NT2/D1 (cell line): ENCODE data around the gene TEX10.

Source experiments
- DNase-seq: peaks from one replicate; pipeline ENCODE4 v3.0.0-alpha.2; 2011; ENCODE audit warnings: low read depth, low spot score
- H3K27me3 ChIP-seq: 2 replicates; pipeline ENCODE4 v1.6.0; 2011; ENCODE audit warnings: mild to moderate bottlenecking; ENCODE audit not compliant: insufficient read length, insufficient read depth
- H3K36me3 ChIP-seq: 2 replicates; pipeline ENCODE4 v1.6.1; 2011; ENCODE audit warnings: mild to moderate bottlenecking, low read length, mixed read lengths; ENCODE audit not compliant: insufficient read depth, insufficient read length
- H3K4me1 ChIP-seq: 2 replicates; pipeline ENCODE4 v1.5.1; 2011; ENCODE audit not compliant: insufficient read depth, insufficient read length
- H3K4me3 ChIP-seq: 2 replicates; pipeline ENCODE4 v1.5.1; 2011; ENCODE audit warnings: low read depth; ENCODE audit not compliant: insufficient read length
- H3K9ac ChIP-seq: 2 replicates; pipeline ENCODE4 v1.6.0; 2011; ENCODE audit warnings: low read depth; ENCODE audit not compliant: insufficient read length
- H3K9me3 ChIP-seq: 2 replicates; pipeline ENCODE4 v1.5.1; 2011; ENCODE audit warnings: mild to moderate bottlenecking, low read length; ENCODE audit not compliant: insufficient read depth
- SUZ12 ChIP-seq: IDR thresholded peaks from 2 replicates; pipeline ENCODE4 v1.6.1; 2011; ENCODE audit not compliant: insufficient read length, insufficient read depth; ENCODE audit errors: extremely low read depth
- YY1 ChIP-seq: IDR thresholded peaks from 2 replicates; pipeline ENCODE4 v1.6.1; 2011; ENCODE audit not compliant: insufficient read length, insufficient read depth
- ZNF274 ChIP-seq: IDR thresholded peaks from 2 replicates; pipeline ENCODE4 v1.6.1; 2011; ENCODE audit warnings: mild to moderate bottlenecking, low read depth, low read length

The TEX10 gene

GRCh38 chr9:100298378-100298777, 54.4 kb downstream of the TEX10 start:
- TF ChIP-seq SUZ12 (no peak), YY1 (no peak), ZNF274 (no peak)
- Histone ChIP-seq H3K9me3 (no peaks in the 10 kb centered on the region), H3K9ac (no peak overlapping the region), H3K36me3 (peaks cover 94% of the 10 kb centered on the region), H3K4me1 (no peaks in the 10 kb centered on the region), H3K4me3 (no peak overlapping the region), H3K27me3 (no peaks in the 10 kb centered on the region)
- no peak for DNase-seq

GRCh38 chr9:100296407-100296806, 56.3 kb downstream of the TEX10 start:
- no peaks in the 10 kb centered on the region for H3K4me1 ChIP-seq
- no peaks in the 10 kb centered on the region for H3K27me3 ChIP-seq
- no peak overlapping the region for H3K4me3 ChIP-seq
- TF ChIP-seq ZNF274 (no peak), YY1 (no peak), SUZ12 (no peak)
- H3K9me3 ChIP-seq = no peaks in the 10 kb centered on the region
- DNase-seq = no peak
- H3K9ac ChIP-seq = no peak overlapping the region
- peaks cover 92% of the 10 kb centered on the region for H3K36me3 ChIP-seq

DNA sequence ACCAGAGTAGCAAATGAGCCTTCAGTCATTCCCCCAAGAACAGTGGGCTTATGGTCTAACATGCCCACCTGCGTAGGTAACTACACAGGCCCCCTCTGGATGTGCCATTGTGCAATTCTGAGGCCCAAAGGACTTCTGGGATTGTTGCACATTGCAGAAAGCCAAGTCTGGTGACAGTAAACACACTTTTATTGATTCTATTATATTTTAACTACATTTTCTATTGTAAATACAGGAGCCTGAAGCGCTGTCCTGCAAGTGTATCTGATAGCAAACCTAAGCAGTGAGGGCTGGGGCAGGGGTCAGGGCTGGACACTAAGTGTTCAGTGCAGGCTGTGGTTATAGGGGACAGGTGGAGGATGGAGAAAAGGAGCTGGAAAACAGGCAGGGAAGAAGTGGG, 57.5 kb downstream of the TEX10 start:
- Histone ChIP-seq H3K4me3 (no peak overlapping the region), H3K36me3 (peaks cover 84% of the 10 kb centered on the region)

DNA sequence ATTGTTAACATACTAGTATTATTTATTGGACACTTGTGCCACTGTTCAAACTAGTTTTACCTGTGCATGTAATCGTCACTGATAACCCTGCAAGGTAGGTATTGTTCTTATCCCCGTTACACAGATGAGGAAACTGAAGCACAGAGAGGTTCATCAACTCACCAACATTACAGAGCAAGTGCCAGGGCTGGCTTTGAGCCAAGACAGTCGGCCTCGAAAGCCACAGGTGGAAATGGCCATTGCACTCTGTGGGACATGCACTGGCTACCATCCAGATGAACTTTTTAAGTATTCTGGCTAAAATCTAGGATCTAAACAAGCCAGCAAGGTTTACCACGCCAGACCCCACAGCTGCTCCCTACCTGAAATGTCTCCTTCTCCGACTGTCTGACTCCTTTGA, 57.9 kb downstream of the TEX10 start:
- TF ChIP-seq SUZ12 (no peak), YY1 (no peak), ZNF274 (no peak)
- H3K36me3 ChIP-seq = peaks cover 80% of the 10 kb centered on the region
- no peak overlapping the region for H3K4me3 ChIP-seq
- DNase-seq = no peak
- H3K4me1 ChIP-seq = no peaks in the 10 kb centered on the region
- no peaks in the 10 kb centered on the region for H3K27me3 ChIP-seq
- H3K9me3 ChIP-seq = no peaks in the 10 kb centered on the region
- no peak overlapping the region for H3K9ac ChIP-seq

More for the DNA sequence above, 57.5 kb downstream of the TEX10 start:
- no peaks in the 10 kb centered on the region for H3K27me3 ChIP-seq
- TF ChIP-seq SUZ12 (no peak), ZNF274 (no peak), YY1 (no peak)
- no peaks in the 10 kb centered on the region for H3K9me3 ChIP-seq
- no peak for DNase-seq
- no peak overlapping the region for H3K9ac ChIP-seq
- H3K4me1 ChIP-seq = no peaks in the 10 kb centered on the region

DNA sequence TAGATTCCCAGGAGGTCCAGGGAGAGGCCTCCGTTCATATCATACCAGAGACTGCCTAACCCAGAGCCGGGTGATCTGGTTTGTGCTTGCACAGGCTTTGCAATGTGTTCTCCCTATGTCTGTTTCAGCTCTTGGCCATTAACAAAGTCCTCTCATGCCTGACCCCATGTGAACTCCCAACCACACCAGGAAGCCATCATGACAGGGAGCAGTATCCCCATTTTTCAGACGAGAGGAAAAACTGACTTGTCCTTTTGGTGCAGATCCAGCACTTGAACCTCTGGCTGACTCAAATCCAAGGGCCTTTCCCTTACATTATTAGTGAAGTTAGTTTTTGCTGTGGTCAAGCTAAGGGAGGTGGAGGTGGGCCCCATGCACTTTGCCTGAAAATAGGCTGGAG, 58.4 kb downstream of the TEX10 start:
- no peaks in the 10 kb centered on the region for H3K9me3 ChIP-seq
- no peaks in the 10 kb centered on the region for H3K4me1 ChIP-seq
- no peak overlapping the region for H3K9ac ChIP-seq
- DNase-seq = no peak
- no peak for TF ChIP-seq ZNF274
- no peak for TF ChIP-seq SUZ12
- TF ChIP-seq YY1 = no peak
- H3K27me3 ChIP-seq = no peaks in the 10 kb centered on the region
- no peak overlapping the region for H3K4me3 ChIP-seq
- H3K36me3 ChIP-seq = peaks cover 80% of the 10 kb centered on the region

DNA sequence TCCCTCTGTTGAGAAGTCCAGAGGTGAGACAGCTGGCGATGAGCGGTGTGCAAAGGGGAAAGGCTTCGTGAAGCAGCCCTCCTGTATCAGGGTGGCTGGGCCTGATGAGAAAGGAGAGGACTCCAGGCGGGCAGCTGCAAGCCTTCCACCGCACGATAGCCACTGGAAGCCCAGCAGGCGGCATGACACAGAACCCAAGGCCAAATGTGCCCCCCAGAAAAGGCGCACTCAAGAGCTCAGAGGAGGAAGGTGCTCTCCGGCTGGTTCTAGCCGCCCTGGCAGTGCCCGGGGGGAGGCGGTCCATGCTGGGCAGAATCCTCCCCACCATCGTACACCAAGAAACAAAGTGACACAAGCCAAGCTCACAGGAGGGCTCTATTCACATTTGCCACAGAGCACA, 60.3 kb downstream of the TEX10 start:
- Histone ChIP-seq H3K4me3 (no peak overlapping the region), H3K9ac (no peak overlapping the region), H3K4me1 (no peaks in the 10 kb centered on the region), H3K27me3 (no peaks in the 10 kb centered on the region), H3K9me3 (peaks cover 4% of the 10 kb centered on the region; the same call in 1 of the 2 replicates), H3K36me3 (peaks cover 73% of the 10 kb centered on the region)
- TF ChIP-seq YY1 = no peak
- TF ChIP-seq ZNF274 = no peak
- TF ChIP-seq SUZ12 = no peak
- no peak for DNase-seq

DNA sequence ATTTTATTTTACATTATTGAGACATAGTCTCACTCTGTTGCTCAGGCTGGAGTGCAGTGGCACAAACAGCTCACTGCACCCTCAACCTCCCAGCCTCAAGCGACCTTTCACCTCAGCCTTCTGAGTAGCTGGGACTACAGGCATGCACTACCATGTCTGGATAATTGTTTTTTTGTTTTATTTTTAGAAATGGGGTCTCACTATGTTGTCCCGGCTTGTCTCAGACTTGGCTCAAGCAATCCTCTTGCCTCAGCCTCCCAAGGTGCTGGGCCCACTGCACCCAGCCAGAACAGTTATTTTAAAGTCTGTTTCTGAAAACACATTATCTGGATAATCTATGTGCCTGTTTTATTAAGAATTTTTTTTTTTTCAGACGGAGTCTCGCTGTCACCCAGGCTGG, 62.0 kb downstream of the TEX10 start:
- TF ChIP-seq SUZ12 (no peak), YY1 (no peak), ZNF274 (no peak)
- H3K27me3 ChIP-seq = no peaks in the 10 kb centered on the region
- H3K9me3 ChIP-seq = peaks cover 8% of the 10 kb centered on the region; the same call in 1 of the 2 replicates
- no peak overlapping the region for H3K9ac ChIP-seq
- no peak overlapping the region for H3K4me3 ChIP-seq
- peaks cover 61% of the 10 kb centered on the region for H3K36me3 ChIP-seq
- no peaks in the 10 kb centered on the region for H3K4me1 ChIP-seq
- DNase-seq = no peak
